ENCODE data around the gene GPSM1. TPM values are rescaled to one million over a fixed set of nuclear protein-coding genes. Genes with fewer than 3 reads are reported as not detected.

The GPSM1 gene
- total RNA-seq, 6 experiments from 2014 or later = 1.3 to 4.8 (median 4.1) TPM

GRCh38 chr9:136379401-136379800 is 52.1 kb downstream of the GPSM1 start:
- Histone ChIP-seq H3K9me3 (no peaks in the 10 kb centered on the region), H3K4me3 (no peak overlapping the region), H3K36me3 (peaks cover 0 to 35% (median 9%) of the 10 kb centered on the region in 4 donors), H3K4me1 (peaks cover 0 to 14% (median 0%) of the 10 kb centered on the region in 4 donors), H3K27me3 (no peaks in the 10 kb centered on the region), H3K27ac (no peak overlapping the region)
- DNase-seq (no peak), ATAC-seq (no peak)
- TF ChIP-seq CTCF (IDR thresholded peaks at IDR 0.05) = no peak
- TF ChIP-seq POLR2A (IDR thresholded peaks at IDR 0.05) = no peak
- no CpG with 5 or more reads among the region's 11 CpGs for WGBS (ENCODE audit: insufficient coverage, low coverage, low lambda C conversion rate, missing lambda C conversion rate)
- intact Hi-C loops (cut with DNase I) = no loop called here

- WGBS (ENCODE audit: insufficient coverage, low coverage, low lambda C conversion rate, missing lambda C conversion rate) = no CpG with 5 or more reads among the region's 11 CpGs
- TF ChIP-seq POLR2A (IDR thresholded peaks at IDR 0.05) (no peak), CTCF (IDR thresholded peaks at IDR 0.05) (no peak)
- H3K27me3 ChIP-seq = no peaks in the 10 kb centered on the region
- ATAC-seq (no peak), DNase-seq (no peak)
- H3K36me3 ChIP-seq = peaks cover 0 to 39% (median 9%) of the 10 kb centered on the region in 4 donors
- H3K4me1 ChIP-seq = peaks cover 0 to 14% (median 0%) of the 10 kb centered on the region in 4 donors
- intact Hi-C loops (cut with DNase I) = no loop called here
- no peaks in the 10 kb centered on the region for H3K9me3 ChIP-seq
- no peak overlapping the region for H3K27ac ChIP-seq
- H3K4me3 ChIP-seq = no peak overlapping the region
Measured at GRCh38 chr9:136379891-136380290, 52.6 kb downstream of the GPSM1 start.

GRCh38 chr9:136380381-136380780 is 53.0 kb downstream of the GPSM1 start:
- ATAC-seq = no peak
- TF ChIP-seq CTCF (IDR thresholded peaks at IDR 0.05) = no peak
- no peak for TF ChIP-seq POLR2A (IDR thresholded peaks at IDR 0.05)
- DNase-seq = no peak
- H3K4me3 ChIP-seq = no peak overlapping the region
- H3K27ac ChIP-seq = no peak overlapping the region
- no peaks in the 10 kb centered on the region for H3K27me3 ChIP-seq
- intact Hi-C loops (cut with DNase I) = no loop called here
- peaks cover 0 to 39% (median 9%) of the 10 kb centered on the region in 4 donors for H3K36me3 ChIP-seq
- no peaks in the 10 kb centered on the region for H3K9me3 ChIP-seq
- peaks cover 0 to 14% (median 0%) of the 10 kb centered on the region in 4 donors for H3K4me1 ChIP-seq
- 88% methylated on average over 9 of the region's 17 CpGs for WGBS (ENCODE audit: insufficient coverage, low coverage, low lambda C conversion rate, missing lambda C conversion rate)

GRCh38 chr9:136381311-136381710 is 54.0 kb downstream of the GPSM1 start:
- Histone ChIP-seq H3K27me3 (no peaks in the 10 kb centered on the region), H3K9me3 (no peaks in the 10 kb centered on the region), H3K36me3 (peaks cover 0 to 39% (median 9%) of the 10 kb centered on the region in 4 donors), H3K27ac (no peak overlapping the region), H3K4me1 (peaks cover 0 to 14% (median 0%) of the 10 kb centered on the region in 4 donors), H3K4me3 (no peak overlapping the region)
- intact Hi-C loops (cut with DNase I) = no loop called here
- TF ChIP-seq CTCF (IDR thresholded peaks at IDR 0.05) (no peak), POLR2A (IDR thresholded peaks at IDR 0.05) (no peak)
- WGBS (ENCODE audit: insufficient coverage, low coverage, low lambda C conversion rate, missing lambda C conversion rate) = no CpG with 5 or more reads among the region's 9 CpGs
- ATAC-seq (no peak), DNase-seq (no peak)
